Stimulated activated CD8-positive, alpha-beta memory T cell treated with anti-CD3 and anti-CD28 coated beads, Interleukin-15, amount 100 ng/mL, for 4 hours (primary cell): ENCODE results near the gene CRISPLD2.
"Not testable (repeated sequence)": the region's sequence is repeated elsewhere in the genome, so short reads cannot be mapped to it uniquely, and the experiment has no call there.

Experiments
- DNase-seq, 2 donors: peaks; one replicate each; pipeline ENCODE4 v3.0.0-alpha.2; 2020; ENCODE audit warnings: low read depth in 2 of 2

The CRISPLD2 gene

DNA sequence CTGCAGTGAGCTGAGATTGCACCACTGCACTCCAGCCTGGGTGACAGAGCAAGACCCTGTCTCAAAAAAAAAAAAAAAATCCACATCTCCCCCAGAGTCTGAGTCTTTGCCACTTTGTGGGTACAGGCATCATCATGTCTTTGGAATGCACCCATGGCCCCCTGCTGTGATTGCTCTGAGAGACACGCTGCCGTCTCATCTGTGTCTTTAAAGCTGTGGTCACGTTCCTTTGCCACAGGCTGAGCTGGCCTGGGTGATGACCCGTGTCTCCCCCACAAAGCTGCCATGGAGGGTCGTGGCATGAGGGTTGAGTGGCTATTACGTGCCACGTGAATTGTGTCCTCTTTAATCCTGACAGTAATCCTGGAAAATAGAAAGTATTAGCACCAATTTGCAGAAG, 20.2 kb downstream of the CRISPLD2 start:
- DNase-seq, result no peak

GRCh38 chr16:84840687-84841627, 21.2 kb downstream of the CRISPLD2 start:
- no peak for DNase-seq

DNA sequence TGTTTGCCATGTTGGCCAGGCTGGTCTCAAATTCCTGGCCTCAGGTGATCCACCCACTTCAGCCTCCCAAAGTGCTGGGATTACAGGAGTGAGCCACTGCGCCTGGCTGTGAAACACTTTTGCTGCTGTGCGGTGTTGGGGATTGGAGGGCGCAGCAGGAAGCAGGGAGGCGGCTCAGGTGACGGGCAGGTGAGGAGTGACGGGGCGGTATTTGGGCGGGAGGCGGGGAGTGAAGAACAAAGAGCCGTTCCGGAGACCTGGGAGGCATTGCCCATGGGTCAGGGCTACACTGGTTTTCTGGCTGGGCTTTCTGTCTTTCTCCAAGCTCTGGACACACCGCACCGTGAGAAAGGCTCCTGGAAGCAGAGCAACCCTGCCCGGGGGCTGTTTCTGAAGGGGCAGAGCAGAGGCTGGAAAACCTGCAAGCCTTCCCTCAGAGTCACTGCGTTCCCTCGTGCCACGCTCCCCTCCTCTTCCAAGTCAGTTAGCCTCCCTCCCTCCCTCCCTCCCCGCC, 22.1 kb downstream of the CRISPLD2 start:
- no peak for DNase-seq

GRCh38 chr16:84842516-84843148, 22.8 kb downstream of the CRISPLD2 start:
- DNase-seq, result no peak

DNA sequence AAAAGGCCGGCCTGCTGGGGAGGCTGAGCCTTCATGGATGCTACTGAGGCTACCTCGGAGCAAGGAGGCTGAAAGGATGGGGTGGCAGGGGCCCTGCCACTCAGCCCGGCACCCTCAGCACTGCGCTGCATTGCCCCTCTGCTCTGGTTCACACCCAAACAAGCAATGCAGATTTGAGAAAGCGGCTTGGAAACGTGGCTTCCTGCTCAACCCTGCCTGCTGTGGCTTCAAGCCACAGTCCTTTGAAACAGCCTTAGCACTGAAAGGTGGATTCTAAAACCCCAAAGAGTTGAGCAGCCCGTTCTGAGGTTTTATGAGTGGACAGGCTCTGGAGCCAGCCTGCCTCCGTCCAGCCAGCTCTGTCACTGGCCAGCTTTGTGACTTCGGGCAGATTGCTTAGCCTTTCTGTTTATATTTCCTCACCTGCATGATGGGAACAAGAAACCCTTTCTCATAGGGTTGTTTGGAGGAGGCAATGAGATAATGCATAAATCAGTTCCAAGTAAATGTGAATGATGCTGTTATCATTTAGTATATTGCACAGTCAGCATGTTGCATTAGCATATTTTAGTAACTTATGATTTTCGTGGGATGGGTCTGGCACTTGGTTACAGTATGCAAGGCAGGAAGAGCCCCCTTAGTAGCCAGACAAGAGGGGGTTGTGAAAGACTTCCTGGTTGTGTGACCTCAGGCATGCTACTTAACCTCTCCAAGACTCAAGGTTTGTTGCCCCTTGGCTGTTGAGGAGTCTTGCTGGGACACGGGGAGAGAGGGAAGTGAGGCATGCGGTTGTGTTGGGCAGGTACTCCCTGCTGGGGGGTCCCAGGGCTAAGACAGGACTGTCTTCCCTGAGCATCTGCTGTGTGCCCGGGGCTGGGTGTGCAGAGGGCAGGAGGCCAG, 23.6 kb downstream of the CRISPLD2 start:
- no peak for DNase-seq

- no peak for DNase-seq
These were observed 24.2 kb downstream of the CRISPLD2 start for GRCh38 chr16:84844049-84844350.

DNA sequence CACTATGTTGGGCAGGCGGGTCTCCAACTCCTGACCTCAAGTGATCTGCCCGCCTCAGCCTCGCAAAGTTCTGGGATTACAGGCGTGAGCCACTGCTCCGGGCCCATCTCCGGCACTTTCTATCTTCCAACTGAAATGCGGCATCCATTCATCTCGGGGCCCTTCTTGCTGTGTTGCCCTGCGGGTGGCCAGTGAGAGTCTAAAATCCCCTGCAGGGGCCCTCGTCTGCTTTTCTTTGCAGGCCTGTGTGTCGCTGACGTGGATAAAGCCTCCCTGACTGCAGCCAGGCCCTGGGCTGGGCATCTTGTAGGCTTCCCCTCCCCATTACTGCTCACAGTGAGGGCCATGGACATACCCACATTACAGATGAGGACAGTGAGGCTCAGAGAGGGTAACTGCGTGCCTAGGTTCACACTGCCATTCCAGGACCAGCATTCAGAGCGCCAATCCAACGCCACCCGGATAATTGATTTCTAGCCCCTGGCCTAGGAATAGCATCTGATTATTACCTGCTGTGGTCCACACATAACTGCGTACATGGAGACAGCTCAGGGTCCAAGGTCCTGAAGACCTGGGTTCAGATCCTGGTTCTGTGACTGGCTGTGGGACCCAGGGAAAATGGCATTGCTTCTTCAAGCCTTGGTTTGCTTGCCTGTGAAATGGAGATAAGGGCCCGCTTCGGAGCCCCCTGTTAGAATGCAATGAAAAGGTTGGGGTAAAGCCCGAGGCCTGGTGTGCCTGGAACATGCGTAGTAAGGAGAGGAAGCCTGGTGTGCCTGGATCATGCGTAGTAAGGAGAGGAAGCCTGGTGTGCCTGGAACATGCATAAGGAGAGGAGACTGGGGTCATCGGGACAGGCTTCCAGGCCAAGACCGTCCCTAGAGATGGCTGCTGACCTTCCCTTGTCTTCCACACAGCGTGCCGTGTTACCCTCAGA, 25.0 kb downstream of the CRISPLD2 start:
- no peak for DNase-seq

DNA sequence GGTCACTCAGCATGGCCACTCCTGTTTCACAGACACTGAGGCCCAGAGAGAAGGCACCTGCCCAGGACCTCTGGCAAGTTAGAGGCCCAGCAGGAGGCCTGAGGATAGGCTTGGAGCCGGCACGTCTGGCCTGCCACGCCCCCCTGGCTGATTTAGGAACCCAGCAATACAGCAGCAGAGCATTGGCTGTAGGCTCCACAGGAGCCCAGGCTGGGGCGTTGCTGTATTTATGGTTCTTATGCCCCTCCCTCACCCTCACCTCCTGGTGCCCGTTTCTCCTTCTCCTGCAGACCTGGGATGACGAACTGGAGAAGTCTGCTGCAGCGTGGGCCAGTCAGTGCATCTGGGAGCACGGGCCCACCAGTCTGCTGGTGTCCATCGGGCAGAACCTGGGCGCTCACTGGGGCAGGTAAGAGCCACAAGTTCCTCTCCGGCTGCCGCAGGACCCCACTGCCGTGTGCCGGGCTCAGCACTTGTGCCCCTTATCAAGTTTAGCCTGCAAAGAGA, 25.8 kb downstream of the CRISPLD2 start:
- DNase-seq, result no peak

GRCh38 chr16:84847564-84848355, 28.0 kb downstream of the CRISPLD2 start:
- DNase-seq, result no peak

- DNase-seq, result no peak
These were observed 29.3 kb downstream of the CRISPLD2 start for GRCh38 chr16:84848986-84849634.

DNA sequence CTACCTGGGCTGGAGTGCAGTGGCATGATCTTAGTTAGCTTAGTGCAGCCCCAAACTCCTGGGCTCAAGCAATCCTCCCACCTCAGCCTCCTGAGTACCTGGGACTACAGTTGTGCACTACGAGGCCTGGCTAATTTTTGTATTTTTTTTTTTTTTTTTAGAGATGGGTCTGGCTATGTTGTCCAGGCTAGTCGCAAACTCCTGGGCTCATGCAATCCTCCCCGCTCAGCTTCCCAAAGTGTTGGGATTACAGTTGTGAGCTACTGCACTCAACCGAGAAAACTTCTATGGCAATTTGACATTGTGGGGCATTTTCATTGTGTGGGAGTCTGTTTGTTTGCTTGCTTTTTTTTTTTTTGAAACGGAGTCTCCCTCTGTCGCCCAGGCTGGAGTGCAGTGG, 30.0 kb downstream of the CRISPLD2 start:
- no peak for DNase-seq

DNA sequence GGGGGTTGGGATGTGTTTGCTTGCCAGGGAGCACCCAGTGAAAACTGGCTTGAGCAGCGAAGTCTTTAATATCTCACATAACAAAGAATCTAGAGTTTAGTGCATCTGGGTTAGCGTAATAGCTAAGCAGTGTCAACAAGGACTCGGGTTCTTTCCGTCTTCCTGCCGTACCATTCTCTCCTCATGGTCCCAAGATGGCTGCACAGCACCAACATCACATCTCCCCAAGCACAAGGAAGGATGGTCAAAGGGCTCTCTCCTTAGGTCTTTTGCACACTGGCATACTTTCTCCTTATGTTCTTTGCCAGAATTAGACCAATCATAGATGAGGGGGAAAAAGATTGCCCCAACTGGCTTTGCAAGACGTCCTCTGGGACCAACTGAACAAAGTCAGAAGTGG, 30.9 kb downstream of the CRISPLD2 start:
- no peak for DNase-seq

DNA sequence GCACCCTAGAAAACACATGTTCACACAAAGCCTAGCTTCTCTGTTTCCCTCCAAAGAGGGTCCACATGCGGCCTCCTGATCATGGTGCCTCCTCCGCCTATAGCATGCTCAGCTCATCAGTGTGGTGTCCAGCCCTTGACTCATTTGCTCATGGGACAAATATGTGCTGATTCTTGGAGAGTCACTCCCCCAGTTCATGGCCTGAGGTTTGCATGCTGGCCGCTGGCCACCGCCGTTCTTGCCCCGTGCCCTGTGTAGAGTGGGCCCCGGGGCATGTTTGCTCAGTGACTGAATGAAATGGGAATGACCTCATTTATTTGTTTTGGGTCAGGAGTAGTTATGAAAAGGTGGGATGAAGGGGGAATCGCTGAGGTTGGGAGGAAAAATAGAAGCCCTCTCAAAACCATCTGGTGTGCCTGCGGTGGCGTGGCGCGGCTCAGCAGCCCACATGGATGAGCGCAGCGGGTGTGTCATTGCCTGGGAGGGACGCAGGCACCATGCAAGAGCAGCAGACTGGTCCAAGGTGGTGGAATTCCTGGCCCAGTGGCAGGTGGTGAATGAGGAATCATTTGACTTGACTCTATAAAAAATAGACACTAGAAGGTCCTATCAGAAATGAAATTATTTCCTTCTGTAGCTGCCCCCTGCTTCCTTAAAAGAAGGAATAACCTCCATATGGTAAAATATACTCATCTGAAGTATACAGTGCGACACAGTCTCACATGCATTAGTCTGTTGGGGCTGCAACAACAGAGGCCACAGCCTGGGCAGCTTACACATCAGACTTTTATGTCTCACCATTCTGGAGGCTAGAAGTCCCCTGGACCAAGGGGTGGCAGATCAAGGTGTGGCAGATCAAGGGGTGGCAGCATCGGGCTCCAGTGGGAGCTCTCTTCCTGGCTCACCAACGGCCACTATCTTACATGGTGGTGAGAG, 31.7 kb downstream of the CRISPLD2 start:
- DNase-seq, result no peak

GRCh38 chr16:84853534-84853933, 33.7 kb downstream of the CRISPLD2 start:
- no peak for DNase-seq

DNA sequence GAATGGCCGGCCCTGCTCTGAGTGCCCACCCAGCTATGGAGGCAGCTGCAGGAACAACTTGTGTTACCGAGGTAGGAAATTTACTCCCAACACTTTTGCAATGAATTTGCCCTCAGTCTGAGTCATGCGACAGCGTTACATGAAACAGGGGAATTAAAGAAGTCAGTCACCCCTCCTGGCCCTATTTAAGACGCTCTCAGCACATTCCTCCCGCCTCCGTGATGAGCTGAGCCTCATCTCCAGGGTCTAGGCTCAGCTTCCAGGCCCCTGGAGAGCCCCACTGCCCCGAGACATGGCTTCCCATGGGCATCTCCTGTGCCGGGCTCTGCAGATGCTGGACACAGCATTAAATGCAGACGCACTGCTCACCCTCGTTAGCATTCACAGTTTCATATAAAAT, 35.0 kb downstream of the CRISPLD2 start:
- no peak for DNase-seq

- DNase-seq, result not testable (repeated sequence)
These were observed 35.8 kb downstream of the CRISPLD2 start for GRCh38 chr16:84855435-84856202.

DNA sequence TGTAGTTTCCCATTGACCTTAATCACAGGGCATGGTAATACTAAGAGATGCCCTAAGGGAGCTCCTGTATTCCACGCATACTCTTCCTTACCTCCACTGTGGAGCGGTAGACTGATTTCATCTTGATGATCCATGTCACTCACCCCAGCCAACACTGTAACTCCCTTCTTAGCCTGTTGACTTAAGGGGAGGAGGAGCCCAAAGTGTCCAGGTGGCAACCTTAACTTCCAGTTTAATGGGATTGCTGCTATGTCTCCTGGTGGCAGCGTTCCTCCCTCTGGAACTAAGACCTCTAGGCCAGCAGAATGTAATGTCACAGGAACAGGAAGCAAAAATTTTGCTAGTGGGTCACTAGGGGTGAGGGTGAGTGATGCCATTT, 36.4 kb downstream of the CRISPLD2 start:
- not testable (repeated sequence) for DNase-seq

GRCh38 chr16:84856811-84857210, 37.0 kb downstream of the CRISPLD2 start:
- not testable (repeated sequence) for DNase-seq
